ENCODE results near the gene TNF.
"Not testable (repeated sequence)": the region's sequence is repeated elsewhere in the genome, so short reads cannot be mapped to it uniquely, and the experiment has no call there.

TNF gene

DNA sequence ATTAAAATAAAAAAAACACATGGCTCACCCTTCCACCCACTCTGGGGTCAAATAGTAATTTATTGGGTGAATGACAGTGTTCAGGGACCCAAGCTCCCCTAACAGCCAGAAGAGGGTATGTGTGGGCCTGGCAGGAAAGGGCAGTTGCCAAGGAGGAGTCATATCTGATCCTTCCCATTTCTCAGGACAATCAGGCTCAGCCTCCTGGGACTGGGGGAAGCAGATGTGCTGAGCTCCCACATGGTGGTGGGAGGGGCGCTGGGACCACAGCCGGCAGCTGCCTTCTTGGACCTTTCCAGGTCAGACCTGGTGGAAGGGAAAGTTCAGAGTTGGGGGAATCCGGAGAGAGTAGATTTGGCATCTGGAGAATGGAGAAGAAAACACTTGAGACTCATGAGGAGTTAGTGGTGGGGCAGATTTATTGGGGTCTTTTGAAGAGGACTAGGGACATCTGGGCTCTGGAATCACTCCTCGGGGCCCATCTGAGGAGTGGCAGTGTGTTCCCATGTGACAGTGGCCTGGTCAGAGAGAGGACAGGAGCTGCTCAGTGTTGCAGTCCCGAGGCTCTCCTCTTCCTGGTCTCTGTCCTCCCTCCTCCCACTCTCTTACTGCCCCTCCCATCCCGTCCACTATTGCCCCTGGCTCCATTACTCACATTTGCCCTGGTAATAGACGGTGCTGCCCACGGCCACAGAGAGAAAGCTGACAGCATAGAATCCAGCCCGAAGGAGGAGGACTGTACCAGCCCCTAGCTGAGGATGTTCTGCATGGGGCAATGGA is 13.7 kb downstream of the TNF start:
- DNase-seq (ENCODE audit: low read depth) = no peak

GRCh38 chr6:31590691-31591090 is 15.3 kb downstream of the TNF start:
- DNase-seq (ENCODE audit: low read depth) = not testable (repeated sequence)

DNA sequence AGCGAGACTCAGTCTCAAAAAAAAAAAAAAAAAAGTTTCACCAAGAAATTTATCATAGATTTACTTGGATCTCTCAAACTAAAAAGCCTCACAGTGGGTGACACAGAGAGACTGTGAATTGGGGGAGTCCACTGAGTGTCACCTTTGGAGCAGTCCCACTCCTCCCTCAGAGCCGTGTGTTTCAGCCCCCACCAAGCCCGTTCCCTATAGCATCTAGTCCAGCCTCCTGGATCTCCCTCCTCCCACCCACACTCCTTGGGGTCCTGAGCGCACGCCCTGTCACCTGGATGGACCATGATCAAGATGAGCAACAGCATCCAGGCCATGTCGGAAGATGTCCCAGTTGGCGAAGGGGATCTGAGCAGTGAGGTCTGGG is 17.0 kb downstream of the TNF start:
- DNase-seq (ENCODE audit: low read depth) = no peak

GRCh38 chr6:31597006-31597405 is 21.6 kb downstream of the TNF start:
- no peak for DNase-seq (ENCODE audit: low read depth)

DNA sequence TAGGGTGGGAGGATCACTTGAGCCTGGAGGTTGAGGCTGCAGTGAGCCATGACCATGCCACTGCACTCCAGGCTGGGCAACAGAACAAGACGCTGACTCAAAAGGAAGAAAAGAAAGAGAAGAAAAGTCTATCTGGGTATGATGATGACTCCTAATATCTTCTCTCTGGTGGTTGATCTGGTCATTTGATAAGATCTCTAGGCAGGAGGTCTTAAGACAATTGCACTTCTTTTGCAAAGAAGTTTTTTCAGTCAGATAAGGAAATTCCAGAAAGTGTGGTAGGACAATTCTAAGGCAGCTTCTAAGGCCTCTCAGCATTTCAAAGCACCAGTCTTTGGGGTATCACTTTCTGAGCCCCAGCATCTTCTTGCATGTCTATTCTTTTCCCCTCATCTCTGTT is 32.0 kb downstream of the TNF start:
- DNase-seq (ENCODE audit: low read depth) = no peak

GRCh38 chr6:31609519-31610406 is 34.4 kb downstream of the TNF start:
- no peak for DNase-seq (ENCODE audit: low read depth)

DNA sequence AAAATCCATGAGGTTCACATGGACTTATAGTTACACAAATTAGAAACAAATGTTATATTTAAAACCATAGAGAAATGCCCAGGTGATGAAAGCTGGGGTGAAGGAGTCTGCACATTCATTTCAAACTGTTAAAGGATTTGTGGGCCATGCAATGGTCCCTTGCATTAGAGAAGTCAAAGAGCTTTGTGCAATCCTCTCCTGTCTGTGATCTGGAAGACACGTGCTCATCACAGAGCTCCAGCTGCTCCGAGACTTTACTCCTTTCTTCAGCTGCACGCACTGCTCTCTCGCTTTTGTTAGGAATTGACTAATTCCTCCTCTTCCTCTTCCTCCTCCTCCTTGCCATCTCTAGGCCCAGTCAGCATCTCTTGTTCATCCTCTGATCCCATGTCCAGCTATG is 35.6 kb downstream of the TNF start:
- no peak for DNase-seq (ENCODE audit: low read depth)

DNA sequence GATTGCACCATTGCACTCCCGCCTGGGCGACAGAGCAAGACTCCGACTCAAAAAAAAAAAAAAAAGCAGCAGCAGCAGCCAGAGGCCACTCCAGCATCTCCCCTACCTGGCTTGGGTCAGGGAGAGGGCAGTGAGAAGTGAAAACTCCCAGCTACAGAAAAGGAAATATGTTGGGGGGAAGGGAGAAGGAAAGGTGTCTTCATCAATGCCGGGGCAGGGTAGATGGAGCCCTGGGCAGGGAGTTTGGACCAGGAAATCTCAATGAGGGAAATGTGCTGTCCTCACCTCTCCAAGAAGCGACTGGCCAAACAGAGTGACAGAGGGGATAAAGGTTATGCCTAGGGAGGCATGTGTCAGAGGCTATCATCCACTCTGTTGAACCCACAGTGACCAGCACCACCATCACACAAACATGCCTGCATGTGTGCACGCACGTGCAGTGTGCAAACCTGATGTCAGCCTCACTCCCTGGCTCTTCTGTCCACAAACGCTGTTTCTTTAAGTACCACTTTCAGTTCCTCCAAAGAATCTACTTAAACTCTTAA is 38.8 kb downstream of the TNF start:
- DNase-seq (ENCODE audit: low read depth) = no peak

DNA sequence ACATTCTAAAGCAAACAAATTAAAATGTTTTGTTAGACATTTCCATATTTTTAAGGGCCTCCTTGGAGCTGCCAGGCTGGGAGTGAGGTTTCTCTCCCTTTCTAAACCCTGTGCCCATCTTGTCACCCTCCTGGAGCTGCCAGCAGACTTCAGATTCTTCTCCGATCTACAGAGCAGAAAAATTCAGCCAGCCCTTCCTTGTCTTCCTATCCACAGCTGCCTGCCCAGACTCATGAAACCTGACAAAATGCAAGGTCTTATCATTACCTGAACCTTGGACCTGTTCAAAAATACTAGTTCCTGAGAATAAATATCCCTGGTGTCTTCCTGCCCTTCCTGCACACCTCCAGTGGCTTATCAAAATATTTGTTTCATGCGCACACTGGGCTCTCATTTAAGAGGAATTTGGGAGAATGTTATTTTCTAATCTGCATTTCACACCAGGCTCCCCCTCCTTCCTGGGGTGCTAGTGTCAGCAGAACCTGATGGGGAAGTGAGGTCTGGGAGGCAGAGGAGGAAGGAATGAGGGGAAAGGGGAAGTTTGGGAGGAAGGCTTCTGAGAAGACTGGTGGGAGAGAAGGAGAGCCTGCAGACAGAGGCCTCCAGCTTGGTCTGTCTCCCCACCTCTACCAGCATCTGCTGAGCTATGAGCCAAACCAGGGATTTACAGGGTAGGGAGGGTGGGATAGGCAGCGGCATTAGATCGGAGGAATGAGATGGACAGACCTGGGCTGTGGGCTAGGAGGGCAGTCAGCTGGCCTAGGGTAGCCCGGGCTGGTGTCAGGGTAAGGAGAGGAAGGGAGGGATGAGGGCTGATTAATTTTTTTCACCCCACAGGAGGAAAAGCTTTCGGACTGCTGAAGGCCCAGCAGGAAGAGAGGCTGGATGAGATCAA is 39.6 kb downstream of the TNF start, which contains the start of gene AIF1:
TSS of gene AIF1 (plus strand) at position 551 of the 895 bp plus-strand sequence. CDS start at position 647, 96 bp downstream.
- no peak for DNase-seq (ENCODE audit: low read depth)

- DNase-seq (ENCODE audit: low read depth) = peak; percentile 27
Measured at GRCh38 chr6:31615748-31616147, 40.4 kb downstream of the TNF start.

- DNase-seq (ENCODE audit: low read depth) = no peak
Measured at GRCh38 chr6:31617010-31617409, 41.6 kb downstream of the TNF start.

DNA sequence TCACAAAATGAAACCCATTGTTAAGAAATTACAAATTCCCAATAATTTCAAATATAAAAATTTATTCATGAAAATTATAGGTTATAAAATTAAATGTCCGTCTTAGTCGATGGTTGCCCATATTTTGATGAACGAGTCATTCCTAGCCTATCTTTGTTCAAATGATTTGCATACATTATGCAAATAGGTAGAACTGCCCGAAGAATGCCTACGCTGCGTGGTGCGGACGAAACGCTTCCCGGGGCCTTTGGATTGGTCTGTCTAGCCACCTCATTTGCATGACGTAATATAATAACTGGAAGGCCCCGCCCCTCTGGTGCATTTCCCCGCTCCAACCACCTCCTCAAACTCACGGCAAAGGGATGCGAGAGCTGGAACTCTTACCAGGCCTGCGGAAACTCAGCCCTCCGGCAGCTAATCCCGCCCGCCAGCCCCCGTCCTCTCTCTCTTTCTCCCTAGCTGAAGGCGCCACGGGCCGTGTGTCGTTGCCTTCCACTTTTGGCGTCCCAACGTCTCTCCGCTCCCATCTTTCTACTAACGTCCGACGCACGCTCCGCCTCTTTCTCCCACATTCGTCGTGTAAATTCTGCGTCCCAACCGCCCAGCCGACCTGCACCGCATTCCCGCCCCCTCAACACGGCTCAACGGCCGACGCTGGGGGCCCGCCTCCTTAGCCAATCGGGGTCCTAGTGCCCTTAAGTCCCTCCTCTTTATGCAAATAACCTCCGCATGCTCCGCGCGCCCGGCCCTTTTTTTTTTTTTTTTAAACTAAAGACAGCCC is 44.6 kb downstream of the TNF start:
- DNase-seq (ENCODE audit: low read depth) = peak; percentile 95

GRCh38 chr6:31620586-31621319 is 45.4 kb downstream of the TNF start, which contains the start of gene PRRC2A:
Gene PRRC2A (plus strand): TSS chr6:31620715. CDS start chr6:31622790, 2,075 bp downstream.
- peak; percentile 93 for DNase-seq (ENCODE audit: low read depth)

GRCh38 chr6:31621320-31621939 is 46.1 kb downstream of the TNF start:
- no peak for DNase-seq (ENCODE audit: low read depth)

DNA sequence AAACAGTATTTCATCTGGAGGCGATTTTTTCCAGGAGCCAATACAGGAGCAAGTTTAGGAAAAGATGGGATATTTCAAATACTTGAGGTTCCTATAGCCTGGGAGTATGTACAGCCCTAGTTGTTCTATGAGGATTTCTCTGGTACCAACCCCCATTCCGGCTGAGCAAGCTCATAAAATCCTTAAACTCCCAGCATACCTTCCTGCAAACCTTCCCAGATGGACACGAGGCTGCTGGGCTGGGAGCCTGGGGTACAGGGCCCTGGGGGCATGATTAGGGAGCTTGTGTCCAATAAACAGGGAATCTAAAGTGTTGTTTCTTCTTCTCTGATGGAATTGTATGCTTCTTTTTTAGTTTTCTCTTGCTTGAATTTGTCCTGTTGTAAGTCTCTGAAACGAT is 46.6 kb downstream of the TNF start:
- DNase-seq (ENCODE audit: low read depth) = no peak

DNA sequence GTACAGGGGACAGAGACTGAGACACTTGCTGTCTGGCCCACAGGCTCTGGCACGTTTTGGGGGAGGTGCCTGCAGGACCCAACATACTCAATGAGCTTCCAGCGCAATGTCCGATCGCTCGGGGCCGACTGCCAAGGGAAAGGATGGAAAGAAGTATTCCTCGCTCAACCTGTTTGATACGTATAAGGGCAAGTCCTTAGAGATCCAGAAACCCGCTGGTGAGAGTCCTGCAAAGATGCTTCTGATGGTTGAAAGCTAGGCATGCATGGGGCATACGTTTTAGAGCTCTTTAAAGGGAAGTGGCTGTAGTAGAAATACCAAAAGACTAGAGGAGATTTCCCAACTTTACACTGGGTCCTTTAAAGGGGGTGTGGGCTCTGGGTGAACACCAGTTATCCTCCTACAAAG is 47.3 kb downstream of the TNF start:
- no peak for DNase-seq (ENCODE audit: low read depth)

DNA sequence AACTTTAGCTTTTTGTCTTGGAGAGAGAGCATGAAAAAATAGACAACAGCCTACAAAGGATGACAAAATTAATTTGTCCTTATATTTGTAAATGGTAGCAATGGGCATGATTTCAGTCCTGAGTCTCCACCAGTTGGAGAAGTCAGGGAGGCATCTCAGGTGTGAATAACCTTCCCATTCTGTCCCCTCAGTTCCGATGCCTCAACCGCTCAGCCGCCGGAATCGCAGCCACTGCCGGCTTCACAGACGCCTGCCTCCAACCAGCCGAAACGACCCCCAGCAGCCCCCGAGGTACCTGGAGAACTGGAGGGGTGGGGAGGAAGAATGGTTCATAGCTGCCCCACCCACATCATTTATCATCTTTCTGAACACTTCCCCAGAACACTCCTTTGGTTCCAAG is 48.7 kb downstream of the TNF start:
- no peak for DNase-seq (ENCODE audit: low read depth)

GRCh38 chr6:31626952-31627351 is 51.6 kb downstream of the TNF start:
- no peak for DNase-seq (ENCODE audit: low read depth)

- no peak for DNase-seq (ENCODE audit: low read depth)
Measured at GRCh38 chr6:31627690-31628287, 52.4 kb downstream of the TNF start.

Data from activated T-cell treated with anti-CD3 and anti-CD28 coated beads for 48 hours (primary cell).